AG04449 (cell line): ENCODE data around the gene CSGALNACT2.
"Not testable (repeated sequence)": the region's sequence is repeated elsewhere in the genome, so short reads cannot be mapped to it uniquely, and the experiment has no call there.

Experiments
- CTCF ChIA-PET: fragments of 350-600 bp; formaldehyde crosslinking; extraction: SDS; loops from one replicate; lab custom pipeline; 2021; ENCODE audit warnings: antibody characterized with exemption; lab: Yijun Ruan, JAX
- POLR2A ChIA-PET: fragments of 400-600, 350-600 bp; formaldehyde crosslinking; extraction: SDS; loops from one replicate; lab custom pipeline; 2020; ENCODE audit warnings: antibody characterized with exemption, inconsistent platforms; lab: Yijun Ruan, JAX
- DNase-seq: peaks from one replicate; pipeline ENCODE4 v3.0.0-alpha.2; 2010; ENCODE audit warnings: low read depth, low spot score
- H3K4me3 ChIP-seq: 2 replicates; pipeline ENCODE4 v1.5.1; 2011; ENCODE audit warnings: low read depth, mild to moderate bottlenecking, control low read depth, low read length
- TF ChIP-seq, protein P1 (sequence below): IDR thresholded peaks from one replicate; pipeline ENCODE4 v1.5.1; 2011; ENCODE audit warnings: mild to moderate bottlenecking, moderate library complexity, low read length, control low read depth, inconsistent platforms; ENCODE audit not compliant: insufficient read depth; ENCODE audit errors: missing control alignments

Gene CSGALNACT2

DNA sequence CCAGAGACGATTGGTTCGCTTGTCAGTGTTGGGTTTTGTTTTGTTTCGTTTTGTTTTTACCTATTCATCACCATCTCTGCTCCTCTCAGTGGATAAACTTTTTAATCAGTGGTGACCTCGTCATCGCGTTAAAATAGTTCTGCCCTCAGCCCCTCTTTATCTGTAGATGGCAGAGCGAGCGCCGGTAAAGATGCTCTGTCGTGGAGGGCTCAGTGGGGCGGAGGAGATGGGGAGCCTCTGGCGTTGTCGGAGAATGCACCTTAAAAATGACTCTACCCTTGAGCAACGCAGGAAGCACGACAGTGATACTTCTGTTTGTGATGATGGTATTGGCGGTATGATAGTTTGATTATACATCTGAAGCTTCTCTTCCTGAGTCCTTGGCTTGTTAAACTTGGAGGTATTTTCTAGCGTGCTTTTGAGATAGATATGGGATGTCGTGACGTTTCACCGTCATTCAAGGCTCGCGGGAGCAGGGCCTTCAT, 554 bp downstream of the CSGALNACT2 start:
- H3K4me3 ChIP-seq, result peak overlapping the region; percentile 75

DNA sequence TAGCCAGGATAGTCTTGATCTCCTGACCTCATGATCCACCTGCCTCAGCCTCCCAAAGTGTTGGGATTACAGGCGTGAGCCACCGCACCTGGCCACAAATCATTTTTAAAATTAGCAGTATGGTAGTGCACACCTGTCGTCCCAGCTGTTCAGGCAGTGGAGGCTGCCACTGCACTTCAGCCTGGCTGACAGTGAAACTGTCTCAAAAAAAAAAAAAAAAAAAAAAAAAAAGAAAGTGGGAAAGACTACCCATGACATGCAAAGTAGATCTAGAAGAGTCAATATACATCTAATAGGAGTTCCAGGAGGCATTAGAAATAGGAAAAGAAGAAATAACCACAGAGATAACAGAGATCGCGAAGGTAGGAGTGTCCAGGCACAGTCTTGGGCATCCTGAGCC, 3.2 kb downstream of the CSGALNACT2 start:
- POLR2A ChIA-PET, result no interaction called here
- TF ChIP-seq, protein P1, sequence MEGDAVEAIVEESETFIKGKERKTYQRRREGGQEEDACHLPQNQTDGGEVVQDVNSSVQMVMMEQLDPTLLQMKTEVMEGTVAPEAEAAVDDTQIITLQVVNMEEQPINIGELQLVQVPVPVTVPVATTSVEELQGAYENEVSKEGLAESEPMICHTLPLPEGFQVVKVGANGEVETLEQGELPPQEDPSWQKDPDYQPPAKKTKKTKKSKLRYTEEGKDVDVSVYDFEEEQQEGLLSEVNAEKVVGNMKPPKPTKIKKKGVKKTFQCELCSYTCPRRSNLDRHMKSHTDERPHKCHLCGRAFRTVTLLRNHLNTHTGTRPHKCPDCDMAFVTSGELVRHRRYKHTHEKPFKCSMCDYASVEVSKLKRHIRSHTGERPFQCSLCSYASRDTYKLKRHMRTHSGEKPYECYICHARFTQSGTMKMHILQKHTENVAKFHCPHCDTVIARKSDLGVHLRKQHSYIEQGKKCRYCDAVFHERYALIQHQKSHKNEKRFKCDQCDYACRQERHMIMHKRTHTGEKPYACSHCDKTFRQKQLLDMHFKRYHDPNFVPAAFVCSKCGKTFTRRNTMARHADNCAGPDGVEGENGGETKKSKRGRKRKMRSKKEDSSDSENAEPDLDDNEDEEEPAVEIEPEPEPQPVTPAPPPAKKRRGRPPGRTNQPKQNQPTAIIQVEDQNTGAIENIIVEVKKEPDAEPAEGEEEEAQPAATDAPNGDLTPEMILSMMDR, result no peak
- no peak overlapping the region for H3K4me3 ChIP-seq
- CTCF ChIA-PET, result no interaction called here
- no peak for DNase-seq

More for the DNA sequence above, 554 bp downstream of the CSGALNACT2 start:
- no peak for DNase-seq
- ChIA-PET CTCF (interaction anchor here (0.8 to 1.7 kb wide), 5 partner anchors 18 to 386 kb away, joined by 3 to 6 read pairs (median 3); no protein-coding TSS in a partner anchor), POLR2A (interaction anchor here (0.6 to 1.4 kb wide), 6 partner anchors 10 to 1892 kb away, joined by 3 to 9 read pairs (median 3); partner anchors contain the start of gene BMS1)
- TF ChIP-seq, protein P1, result no peak

DNA sequence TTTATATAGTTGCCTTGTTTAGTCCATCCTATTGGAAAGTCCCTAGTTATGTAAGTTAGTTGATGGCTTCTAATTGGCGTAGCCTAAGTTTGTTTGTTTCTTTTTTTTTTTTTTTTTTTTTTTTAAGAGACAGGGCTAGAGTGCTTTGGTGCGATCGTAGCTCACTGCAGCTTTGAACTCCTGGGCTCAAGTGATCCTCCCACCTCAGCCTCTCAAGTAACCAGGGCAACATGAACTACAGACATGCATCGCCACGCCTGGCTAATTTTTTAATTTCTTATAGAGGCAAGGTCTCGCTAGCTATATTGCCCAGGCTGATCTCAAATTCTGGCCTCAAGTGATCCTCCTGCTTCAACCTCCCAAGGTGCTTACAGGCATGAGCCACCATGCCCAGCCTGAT, 7.1 kb downstream of the CSGALNACT2 start:
- H3K4me3 ChIP-seq, result no peak overlapping the region
- ChIA-PET POLR2A (no interaction called here), CTCF (no interaction called here)
- no peak for DNase-seq
- TF ChIP-seq, protein P1, result no peak

DNA sequence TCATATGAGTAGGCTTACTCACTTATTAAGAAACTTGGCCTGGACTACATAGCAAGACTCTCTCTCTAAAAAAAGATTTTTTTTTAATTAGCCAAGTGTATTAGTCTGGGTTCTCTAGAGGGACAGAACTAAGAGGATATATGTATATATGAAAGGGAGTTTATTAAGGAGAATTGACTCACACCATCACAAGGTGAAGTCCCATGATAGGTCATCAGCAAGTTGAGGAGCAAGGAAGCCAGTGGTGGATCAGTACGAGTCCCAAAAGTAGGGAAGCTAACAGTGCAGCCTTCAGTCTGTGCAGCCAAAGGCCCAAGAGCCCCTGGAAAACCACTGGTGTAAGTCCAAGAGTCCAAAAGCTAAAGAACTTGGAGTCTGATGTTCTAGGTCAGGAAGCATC, 7.7 kb downstream of the CSGALNACT2 start:
- H3K4me3 ChIP-seq, CTCF ChIA-PET, POLR2A ChIA-PET, DNase-seq: not testable (repeated sequence)

DNA sequence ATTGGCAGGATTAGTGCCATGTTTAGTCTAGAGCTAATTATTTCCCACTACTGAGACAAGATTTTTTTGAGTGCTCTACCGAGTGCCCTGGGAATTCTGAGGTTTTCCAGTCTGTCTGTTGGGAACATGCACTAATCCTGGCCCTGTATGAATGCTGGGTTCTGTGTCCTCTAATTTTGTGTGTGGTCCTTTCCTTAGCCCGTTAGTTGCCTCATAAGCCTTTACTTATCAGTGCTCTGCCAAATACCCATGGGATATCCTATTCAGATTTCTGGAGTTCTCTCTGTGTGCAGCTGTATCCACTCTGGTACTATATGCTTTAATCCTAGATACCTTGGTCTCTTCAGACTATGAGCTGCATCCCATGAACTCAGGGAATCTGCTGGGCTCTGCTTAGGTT, 13.1 kb downstream of the CSGALNACT2 start:
- H3K4me3 ChIP-seq, result no peak overlapping the region
- POLR2A ChIA-PET, result no interaction called here

DNA sequence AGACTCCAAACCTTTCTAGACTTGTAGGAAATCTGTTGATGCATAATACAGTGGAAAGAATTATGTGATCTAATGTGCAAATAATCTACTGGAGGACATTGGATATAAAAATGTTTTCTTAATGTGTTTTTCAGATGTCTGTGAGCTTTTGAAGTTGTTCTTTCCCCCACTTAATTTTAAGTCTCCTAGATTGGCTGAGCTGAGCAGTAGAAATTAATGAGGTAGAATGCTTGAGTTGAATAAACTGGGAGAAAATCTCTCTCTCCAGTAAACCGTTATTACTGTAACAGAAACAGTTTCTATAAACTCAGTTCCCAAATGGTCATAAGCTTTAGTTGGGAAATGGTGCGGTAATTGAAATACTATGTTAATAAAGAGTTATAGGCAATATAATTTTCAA, 15.7 kb downstream of the CSGALNACT2 start:
- CTCF ChIA-PET, result interaction anchor here (1.5 kb wide), 1 partner anchor 51 kb away, joined by 4 read pairs; no protein-coding TSS in a partner anchor
- no peak for DNase-seq
- H3K4me3 ChIP-seq, result no peak overlapping the region
- TF ChIP-seq, protein P1, result no peak
- POLR2A ChIA-PET, result interaction anchor here (1.1 kb wide), 1 partner anchor 16 kb away, joined by 3 read pairs; the partner anchor contains the start of gene CSGALNACT2

More for the DNA sequence above, 13.1 kb downstream of the CSGALNACT2 start:
- TF ChIP-seq, protein P1, result no peak
- DNase-seq, result no peak
- CTCF ChIA-PET, result interaction anchor here (0.9 to 1.4 kb wide), 2 partner anchors 20 to 198 kb away, joined by 3 to 4 read pairs; no protein-coding TSS in a partner anchor

DNA sequence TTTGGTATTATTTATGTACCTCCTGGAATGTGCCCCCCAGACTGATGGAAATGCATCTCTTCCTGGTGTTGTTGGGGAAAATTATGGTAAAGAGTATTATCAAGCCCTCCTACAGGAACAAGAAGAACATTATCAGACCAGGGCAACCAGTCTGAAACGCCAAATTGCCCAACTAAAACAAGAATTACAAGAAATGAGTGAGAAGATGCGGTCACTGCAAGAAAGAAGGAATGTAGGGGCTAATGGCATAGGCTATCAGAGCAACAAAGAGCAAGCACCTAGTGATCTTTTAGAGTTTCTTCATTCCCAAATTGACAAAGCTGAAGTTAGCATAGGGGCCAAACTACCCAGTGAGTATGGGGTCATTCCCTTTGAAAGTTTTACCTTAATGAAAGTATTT, 17.0 kb downstream of the CSGALNACT2 start:
- POLR2A ChIA-PET, result no interaction called here
- DNase-seq, result no peak
- TF ChIP-seq, protein P1, result no peak
- no peak overlapping the region for H3K4me3 ChIP-seq
- CTCF ChIA-PET, result interaction anchor here (1.5 kb wide), 1 partner anchor 50 kb away, joined by 4 read pairs; no protein-coding TSS in a partner anchor
